Central memory CD8-positive, alpha-beta T cell (primary cell): ENCODE data around the gene POLA2.
A peak's percentile ranks its signal among the peaks of the same experiment; 100 is the strongest.
"Not testable (repeated sequence)": the region's sequence is repeated elsewhere in the genome, so short reads cannot be mapped to it uniquely, and the experiment has no call there.

Experiments used
- ATAC-seq: fragments of 150-1000 bp; cut with Tn5 transposase; replicated peaks from 2 replicates; pipeline ENCODE4 v1.10.0; 2022; ENCODE audit warnings: mild to moderate bottlenecking, moderate FRiP score, moderate number of reproducible peaks; ENCODE audit not compliant: poor library complexity, severe bottlenecking; ENCODE audit errors: extremely low read depth
- DNase-seq, 2 donors: peaks; one replicate each; pipeline ENCODE4 v3.0.0; 2021; ENCODE audit warnings: low spot score in 2 of 2
- H3K27ac Mint-ChIP-seq: one replicate; pipeline ENCODE4 v1.8.0; 2022; ENCODE audit warnings: low read depth, mild to moderate bottlenecking, moderate library complexity, mixed read lengths
- H3K27me3 Mint-ChIP-seq: one replicate; pipeline ENCODE4 v1.8.0; 2022; ENCODE audit warnings: mixed read lengths
- H3K36me3 Mint-ChIP-seq: one replicate; pipeline ENCODE4 v1.8.0; 2022; ENCODE audit warnings: mild to moderate bottlenecking, moderate library complexity, mixed read lengths; ENCODE audit not compliant: insufficient read depth
- H3K4me1 Mint-ChIP-seq: one replicate; pipeline ENCODE4 v1.8.0; 2022; ENCODE audit warnings: mixed read lengths
- H3K4me3 Mint-ChIP-seq: one replicate; pipeline ENCODE4 v1.8.0; 2022; ENCODE audit warnings: mild to moderate bottlenecking, moderate library complexity, mixed read lengths
- H3K9me3 Mint-ChIP-seq: one replicate; pipeline ENCODE4 v1.8.0; 2022; ENCODE audit warnings: mixed read lengths

POLA2 gene

GRCh38 chr11:65251476-65251875 is 10.3 kb upstream of the POLA2 start:
- DNase-seq (no peak), ATAC-seq (no peak)
- Mint-ChIP-seq H3K27me3 (peaks cover 17% of the 10 kb centered on the region), H3K27ac (no peak overlapping the region), H3K4me1 (no peaks in the 10 kb centered on the region), H3K36me3 (peaks cover 5% of the 10 kb centered on the region), H3K4me3 (no peak overlapping the region), H3K9me3 (no peaks in the 10 kb centered on the region)

DNA sequence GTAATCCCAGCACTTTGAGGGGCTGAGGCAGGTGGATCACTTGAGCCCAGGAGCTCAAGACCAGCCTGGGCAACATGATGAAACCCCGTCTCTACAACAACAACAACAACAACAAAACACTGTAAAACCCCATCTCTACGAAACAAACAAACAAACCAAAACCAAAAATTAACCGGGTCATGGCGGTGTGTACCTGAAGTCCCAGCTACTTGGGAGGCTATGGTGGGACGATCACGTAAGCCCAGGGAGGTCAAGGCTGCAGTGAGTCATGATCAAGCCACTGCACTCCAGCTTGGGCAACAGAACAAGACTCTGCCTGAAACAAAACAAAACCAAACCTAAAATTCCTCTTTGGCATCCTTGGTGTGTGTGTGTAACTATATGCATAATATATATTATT is 7.0 kb upstream of the POLA2 start:
- no peaks in the 10 kb centered on the region for H3K9me3 Mint-ChIP-seq
- peaks cover 17% of the 10 kb centered on the region for H3K27me3 Mint-ChIP-seq
- no peak overlapping the region for H3K27ac Mint-ChIP-seq
- ATAC-seq (no peak), DNase-seq (no peak)
- H3K4me3 Mint-ChIP-seq: no peak overlapping the region
- no peaks in the 10 kb centered on the region for H3K4me1 Mint-ChIP-seq
- H3K36me3 Mint-ChIP-seq: peaks cover 3% of the 10 kb centered on the region

GRCh38 chr11:65258988-65259387 is 2.8 kb upstream of the POLA2 start:
- H3K36me3 Mint-ChIP-seq: peaks cover 6% of the 10 kb centered on the region
- no peaks in the 10 kb centered on the region for H3K9me3 Mint-ChIP-seq
- H3K4me1 Mint-ChIP-seq: peaks cover 19% of the 10 kb centered on the region
- no peak for ATAC-seq
- DNase-seq: no peak
- H3K27me3 Mint-ChIP-seq: peaks cover 8% of the 10 kb centered on the region
- H3K4me3 Mint-ChIP-seq: no peak overlapping the region
- no peak overlapping the region for H3K27ac Mint-ChIP-seq

- no peak overlapping the region for H3K4me3 Mint-ChIP-seq
- H3K9me3 Mint-ChIP-seq: no peaks in the 10 kb centered on the region
- no peak for ATAC-seq
- H3K36me3 Mint-ChIP-seq: peaks cover 6% of the 10 kb centered on the region
- DNase-seq: no peak
- H3K27me3 Mint-ChIP-seq: no peaks in the 10 kb centered on the region
- H3K4me1 Mint-ChIP-seq: peaks cover 28% of the 10 kb centered on the region
- H3K27ac Mint-ChIP-seq: no peak overlapping the region
These were observed 1.5 kb upstream of the POLA2 start for GRCh38 chr11:65260302-65260701.

GRCh38 chr11:65260756-65261590 is 789 bp upstream of the POLA2 start:
- Mint-ChIP-seq H3K27me3 (no peaks in the 10 kb centered on the region), H3K4me1 (peaks cover 30% of the 10 kb centered on the region), H3K36me3 (peaks cover 6% of the 10 kb centered on the region), H3K27ac (peak overlapping the region; percentile 89), H3K4me3 (peak overlapping the region; percentile 83), H3K9me3 (no peaks in the 10 kb centered on the region)
- ATAC-seq (peak; percentile 24), DNase-seq (no peak)

DNA sequence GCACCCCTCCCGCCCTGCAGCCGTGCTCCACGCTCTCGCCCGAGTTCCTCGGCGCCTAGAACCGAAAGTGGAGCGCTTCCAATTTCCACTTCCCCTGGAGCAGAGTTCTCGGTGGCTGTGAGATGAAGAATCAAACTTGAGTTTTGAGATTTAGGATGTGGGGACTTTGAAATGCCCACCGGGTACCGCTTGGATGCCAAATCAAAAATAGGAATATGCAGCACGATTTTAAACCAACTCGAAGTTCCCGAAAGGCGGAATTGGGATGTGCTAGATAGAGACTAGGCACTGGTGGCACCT is 569 bp downstream of the POLA2 start:
- ATAC-seq (no peak), DNase-seq (no peak)
- peak overlapping the region; percentile 83 for H3K4me3 Mint-ChIP-seq
- H3K4me1 Mint-ChIP-seq: peaks cover 35% of the 10 kb centered on the region
- no peaks in the 10 kb centered on the region for H3K9me3 Mint-ChIP-seq
- no peaks in the 10 kb centered on the region for H3K27me3 Mint-ChIP-seq
- H3K27ac Mint-ChIP-seq: peak overlapping the region; percentile 89
- peaks cover 12% of the 10 kb centered on the region for H3K36me3 Mint-ChIP-seq

- H3K9me3 Mint-ChIP-seq: no peaks in the 10 kb centered on the region
- DNase-seq: no peak
- peaks cover 12% of the 10 kb centered on the region for H3K36me3 Mint-ChIP-seq
- H3K4me3 Mint-ChIP-seq: peak overlapping the region; percentile 83
- H3K4me1 Mint-ChIP-seq: peaks cover 35% of the 10 kb centered on the region
- H3K27ac Mint-ChIP-seq: peak overlapping the region; percentile 89
- no peak for ATAC-seq
- H3K27me3 Mint-ChIP-seq: no peaks in the 10 kb centered on the region
These were observed 1.0 kb downstream of the POLA2 start for GRCh38 chr11:65262776-65263175.

GRCh38 chr11:65264747-65265146 is 3.0 kb downstream of the POLA2 start:
- not testable (repeated sequence) for H3K4me3 Mint-ChIP-seq, H3K27me3 Mint-ChIP-seq, DNase-seq, ATAC-seq, H3K9me3 Mint-ChIP-seq, H3K27ac Mint-ChIP-seq
- H3K4me1 Mint-ChIP-seq: peaks cover 35% of the 10 kb centered on the region
- peaks cover 21% of the 10 kb centered on the region for H3K36me3 Mint-ChIP-seq

- no peaks in the 10 kb centered on the region for H3K27me3 Mint-ChIP-seq
- no peaks in the 10 kb centered on the region for H3K9me3 Mint-ChIP-seq
- no peak for ATAC-seq
- no peak overlapping the region for H3K27ac Mint-ChIP-seq
- peaks cover 32% of the 10 kb centered on the region for H3K4me1 Mint-ChIP-seq
- no peak for DNase-seq
- H3K4me3 Mint-ChIP-seq: no peak overlapping the region
- H3K36me3 Mint-ChIP-seq: peaks cover 29% of the 10 kb centered on the region
These were observed 4.4 kb downstream of the POLA2 start for GRCh38 chr11:65266210-65266609.

GRCh38 chr11:65274735-65275682 is 13.2 kb downstream of the POLA2 start:
- Mint-ChIP-seq H3K27ac (no peak overlapping the region), H3K4me3 (no peak overlapping the region), H3K36me3 (peaks cover 30% of the 10 kb centered on the region), H3K4me1 (no peaks in the 10 kb centered on the region), H3K27me3 (no peaks in the 10 kb centered on the region), H3K9me3 (no peaks in the 10 kb centered on the region)
- DNase-seq (no peak), ATAC-seq (no peak)

- H3K36me3 Mint-ChIP-seq: peaks cover 24% of the 10 kb centered on the region
- no peaks in the 10 kb centered on the region for H3K27me3 Mint-ChIP-seq
- DNase-seq (no peak), ATAC-seq (no peak)
- H3K4me3 Mint-ChIP-seq: no peak overlapping the region
- no peaks in the 10 kb centered on the region for H3K4me1 Mint-ChIP-seq
- no peak overlapping the region for H3K27ac Mint-ChIP-seq
- H3K9me3 Mint-ChIP-seq: no peaks in the 10 kb centered on the region
These were observed 14.1 kb downstream of the POLA2 start for GRCh38 chr11:65275906-65276305.

DNA sequence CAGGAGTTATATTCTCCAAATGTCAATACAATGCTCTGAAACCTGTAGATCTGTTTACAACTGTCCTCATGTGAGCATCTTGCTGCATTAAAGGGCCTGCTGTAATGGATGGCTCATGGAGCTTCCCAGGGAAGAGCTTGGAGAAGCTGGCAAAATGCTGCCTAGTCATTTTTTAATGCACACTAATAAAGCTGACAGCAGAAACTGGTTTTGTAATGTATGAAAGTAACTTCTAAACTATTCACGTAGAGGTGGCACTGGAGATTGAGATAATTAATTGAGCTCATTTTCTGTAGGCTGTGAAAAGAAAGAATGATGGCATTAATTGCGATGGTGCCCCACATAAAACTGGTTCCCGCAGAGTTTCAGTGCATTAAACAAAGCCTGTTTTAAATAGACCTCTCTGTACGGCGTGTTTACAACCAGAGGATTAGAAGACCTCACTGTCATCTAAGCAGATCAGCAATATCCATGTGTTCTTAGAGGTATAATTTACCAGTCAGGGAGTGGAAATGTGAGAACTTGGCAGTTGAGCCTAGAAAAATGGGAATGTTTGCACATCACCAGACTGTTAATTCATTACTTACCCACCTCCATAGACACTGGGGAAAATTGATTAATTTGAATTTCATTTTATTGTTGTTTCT is 16.0 kb downstream of the POLA2 start:
- no peaks in the 10 kb centered on the region for H3K27me3 Mint-ChIP-seq
- ATAC-seq (no peak), DNase-seq (no peak)
- H3K36me3 Mint-ChIP-seq: peaks cover 23% of the 10 kb centered on the region
- no peak overlapping the region for H3K27ac Mint-ChIP-seq
- H3K4me1 Mint-ChIP-seq: no peaks in the 10 kb centered on the region
- H3K4me3 Mint-ChIP-seq: no peak overlapping the region
- H3K9me3 Mint-ChIP-seq: no peaks in the 10 kb centered on the region
